ENCODE data around the gene BMP4. TPM values are rescaled to one million over a fixed set of nuclear protein-coding genes. Genes with fewer than 3 reads are reported as not detected.

Gene BMP4
- total and polyA plus RNA-seq, 10 of the 15 experiments (the other 5 are each of a cell fraction or from before 2014, with no cell fraction given): 0.11 to 1.8 (median 0.60) TPM; not detected in 1

GRCh38 chr14:53946071-53946403 is 10.6 kb downstream of the BMP4 start:
- intact Hi-C loops (cut with micrococcal nuclease; ENCODE audit: unreplicated experiment) (no loop called here), in situ Hi-C loops (cut with MboI) (no loop called here)
- H3K9ac ChIP-seq (ENCODE audit: control insufficient read depth, insufficient read depth, low read length): no peak overlapping the region
- no peaks in the 10 kb centered on the region for H3K9me3 ChIP-seq (replicated peaks; ENCODE audit: control insufficient read depth, insufficient read depth, low read length)
- H3K27me3 ChIP-seq (replicated peaks in 1 of 2; ENCODE audit: control insufficient read depth in 2 of 2, insufficient read depth in 2 of 2, low read length in 1 of 2): peaks cover 0 to 3% of the 10 kb centered on the region in 2 experiments; a peak in 1 of 4 replicates
- no peaks in the 10 kb centered on the region for H3K4me1 ChIP-seq (ENCODE audit: control insufficient read depth, insufficient read depth, low read length)
- no peak overlapping the region for H3K4me3 ChIP-seq
- TF ChIP-seq BCLAF1 (IDR thresholded peaks at IDR 0.05): no peak
- no peak for TF ChIP-seq SREBF2 (IDR thresholded peaks at IDR 0.05; ENCODE audit: low read length)
- no peak for TF ChIP-seq POU2F2 (IDR thresholded peaks at IDR 0.05; ENCODE audit: borderline replicate concordance, low read depth, low read length)
- TF ChIP-seq, protein P1, sequence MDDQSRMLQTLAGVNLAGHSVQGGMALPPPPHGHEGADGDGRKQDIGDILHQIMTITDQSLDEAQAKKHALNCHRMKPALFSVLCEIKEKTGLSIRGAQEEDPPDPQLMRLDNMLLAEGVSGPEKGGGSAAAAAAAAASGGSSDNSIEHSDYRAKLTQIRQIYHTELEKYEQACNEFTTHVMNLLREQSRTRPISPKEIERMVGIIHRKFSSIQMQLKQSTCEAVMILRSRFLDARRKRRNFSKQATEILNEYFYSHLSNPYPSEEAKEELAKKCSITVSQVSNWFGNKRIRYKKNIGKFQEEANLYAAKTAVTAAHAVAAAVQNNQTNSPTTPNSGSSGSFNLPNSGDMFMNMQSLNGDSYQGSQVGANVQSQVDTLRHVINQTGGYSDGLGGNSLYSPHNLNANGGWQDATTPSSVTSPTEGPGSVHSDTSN (IDR thresholded peaks at IDR 0.05; ENCODE audit: insufficient replicate concordance, low read depth, low read length): no peak
- TF ChIP-seq ZNF207 (IDR thresholded peaks at IDR 0.05; ENCODE audit: borderline replicate concordance): no peak
- no peak for TF ChIP-seq BHLHE40 (IDR thresholded peaks at IDR 0.05; ENCODE audit: borderline replicate concordance in 1 of 2, low read depth in 2 of 2, low read length in 1 of 2)
- no peak for TF ChIP-seq RBBP5 (conservative IDR thresholded peaks at IDR 0.05)
- TF ChIP-seq ZZZ3 (IDR thresholded peaks at IDR 0.05; ENCODE audit: control insufficient read depth, insufficient read length, low read depth): no peak
- no peak for TF ChIP-seq MTA2 (IDR thresholded peaks at IDR 0.05; ENCODE audit: low read depth)
- no peak for TF ChIP-seq MTA3 (IDR thresholded peaks at IDR 0.05; ENCODE audit: borderline replicate concordance, low read length)
- no peak for TF ChIP-seq EP300 (IDR thresholded peaks at IDR 0.05; ENCODE audit: borderline replicate concordance in 1 of 2, control insufficient read depth in 1 of 2, low read depth in 2 of 2, low read length in 2 of 2)
- no peak for TF ChIP-seq NFXL1 (IDR thresholded peaks at IDR 0.05; ENCODE audit: borderline replicate concordance)
- TF ChIP-seq SUZ12 (IDR thresholded peaks at IDR 0.05; ENCODE audit: unreplicated experiment): no peak
- TF ChIP-seq, protein P2, sequence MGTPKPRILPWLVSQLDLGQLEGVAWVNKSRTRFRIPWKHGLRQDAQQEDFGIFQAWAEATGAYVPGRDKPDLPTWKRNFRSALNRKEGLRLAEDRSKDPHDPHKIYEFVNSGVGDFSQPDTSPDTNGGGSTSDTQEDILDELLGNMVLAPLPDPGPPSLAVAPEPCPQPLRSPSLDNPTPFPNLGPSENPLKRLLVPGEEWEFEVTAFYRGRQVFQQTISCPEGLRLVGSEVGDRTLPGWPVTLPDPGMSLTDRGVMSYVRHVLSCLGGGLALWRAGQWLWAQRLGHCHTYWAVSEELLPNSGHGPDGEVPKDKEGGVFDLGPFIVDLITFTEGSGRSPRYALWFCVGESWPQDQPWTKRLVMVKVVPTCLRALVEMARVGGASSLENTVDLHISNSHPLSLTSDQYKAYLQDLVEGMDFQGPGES (IDR thresholded peaks at IDR 0.05): no peak
- ChIA-PET RAD21 (ENCODE audit: unreplicated experiment) (no interaction called here), CTCF (no interaction called here), SMC1A (ENCODE audit: uncharacterized antibody, unreplicated experiment) (no interaction called here), POLR2A (no interaction called here)
- H4K20me1 ChIP-seq (ENCODE audit: control insufficient read depth, insufficient read depth): no peaks in the 10 kb centered on the region
- no peak overlapping the region for H3K4me2 ChIP-seq (ENCODE audit: control insufficient read depth, insufficient read depth)
- BruUV-seq (replicated peaks): no TSS peak
- ATAC-seq: no peak
- no peaks in the 10 kb centered on the region; the same call in 1 of the 2 replicates for H3K79me2 ChIP-seq (ENCODE audit: control insufficient read depth, insufficient read depth, low read length)
- H2AFZ ChIP-seq (ENCODE audit: control insufficient read depth, low read depth, low read length): no peak overlapping the region
- no peaks in the 10 kb centered on the region for H3K36me3 ChIP-seq (ENCODE audit: control insufficient read depth in 2 of 2, insufficient read depth in 2 of 2, low read length in 1 of 2)
- H3K27ac ChIP-seq (ENCODE audit: control insufficient read depth, insufficient read depth): no peak overlapping the region
- no peak for DNase-seq (ENCODE audit: low read depth, low spot score)
- FAIRE-seq: no peak
- WGBS (ENCODE audit: insufficient coverage, insufficient replicate concordance, low lambda C conversion rate, missing lambda C conversion rate): 51% methylated on average over 14 of the region's 14 CpGs

All from GM12878 (cell line).